Endothelial cell of umbilical vein (primary cell): ENCODE data around the gene ARID1B.

Experiments
- EZH2 ChIP-seq: IDR thresholded peaks from 2 replicates; pipeline ENCODE4 v1.6.1; 2012; ENCODE audit warnings: borderline replicate concordance, low read depth, mild to moderate bottlenecking, moderate library complexity, low read length, inconsistent platforms; ENCODE audit not compliant: severe bottlenecking
- POLR2A ChIP-seq: IDR thresholded peaks from 2 replicates; pipeline ENCODE4 v1.6.1; 2012; ENCODE audit warnings: low read depth, mild to moderate bottlenecking, control low read depth, low read length
- TF ChIP-seq, protein P1 (sequence below), 2 donors: IDR thresholded peaks; 1 replicate in 1 of 2; 2 replicates in 1 of 2; pipeline ENCODE4 v1.5.1; 2011; ENCODE audit warnings: low read length in 2 of 2, mild to moderate bottlenecking in 2 of 2, moderate library complexity in 2 of 2, control low read depth in 1 of 2, inconsistent platforms in 1 of 2, low read depth in 1 of 2; ENCODE audit not compliant: insufficient read depth in 1 of 2; ENCODE audit errors: extremely low read depth in 1 of 2

DNA sequence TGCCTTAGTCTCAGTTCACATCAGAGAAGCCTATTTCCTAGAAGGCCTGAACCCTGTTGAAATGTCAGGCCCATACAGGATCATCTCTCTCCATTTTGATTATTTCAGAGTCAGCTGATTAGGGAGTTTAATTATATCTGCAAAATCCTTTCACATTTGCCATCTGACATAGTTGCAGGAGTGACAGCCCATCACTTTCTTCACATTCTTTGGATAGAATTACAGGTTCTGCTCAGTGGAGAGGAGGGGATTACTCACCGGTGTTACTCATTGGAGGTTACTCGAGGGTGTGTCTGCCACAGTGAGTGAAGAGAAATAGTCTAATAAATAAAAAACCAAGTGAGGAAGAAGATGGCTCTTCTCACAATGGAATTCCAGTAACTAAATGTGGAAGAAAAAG is 329.3 kb downstream of the ARID1B start:
- TF ChIP-seq, protein P1, sequence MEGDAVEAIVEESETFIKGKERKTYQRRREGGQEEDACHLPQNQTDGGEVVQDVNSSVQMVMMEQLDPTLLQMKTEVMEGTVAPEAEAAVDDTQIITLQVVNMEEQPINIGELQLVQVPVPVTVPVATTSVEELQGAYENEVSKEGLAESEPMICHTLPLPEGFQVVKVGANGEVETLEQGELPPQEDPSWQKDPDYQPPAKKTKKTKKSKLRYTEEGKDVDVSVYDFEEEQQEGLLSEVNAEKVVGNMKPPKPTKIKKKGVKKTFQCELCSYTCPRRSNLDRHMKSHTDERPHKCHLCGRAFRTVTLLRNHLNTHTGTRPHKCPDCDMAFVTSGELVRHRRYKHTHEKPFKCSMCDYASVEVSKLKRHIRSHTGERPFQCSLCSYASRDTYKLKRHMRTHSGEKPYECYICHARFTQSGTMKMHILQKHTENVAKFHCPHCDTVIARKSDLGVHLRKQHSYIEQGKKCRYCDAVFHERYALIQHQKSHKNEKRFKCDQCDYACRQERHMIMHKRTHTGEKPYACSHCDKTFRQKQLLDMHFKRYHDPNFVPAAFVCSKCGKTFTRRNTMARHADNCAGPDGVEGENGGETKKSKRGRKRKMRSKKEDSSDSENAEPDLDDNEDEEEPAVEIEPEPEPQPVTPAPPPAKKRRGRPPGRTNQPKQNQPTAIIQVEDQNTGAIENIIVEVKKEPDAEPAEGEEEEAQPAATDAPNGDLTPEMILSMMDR (IDR thresholded peaks at IDR 0.05; ENCODE audit: extremely low read depth in 1 of 2, insufficient read depth in 1 of 2, low read depth in 1 of 2, low read length in 2 of 2): no peak
- TF ChIP-seq POLR2A: no peak
- no peak for TF ChIP-seq EZH2
